Stimulated activated CD8-positive, alpha-beta memory T cell treated with anti-CD3 and anti-CD28 coated beads, Interleukin-7, amount 100 ng/mL, for 4 hours (primary cell): ENCODE results near the gene PRKCQ.
"Not testable (repeated sequence)": the region's sequence is repeated elsewhere in the genome, so short reads cannot be mapped to it uniquely, and the experiment has no call there.

Experiments used
- DNase-seq, 2 donors: peaks; one replicate each; pipeline ENCODE4 v3.0.0-alpha.2; 2020; ENCODE audit warnings: low read depth in 2 of 2

Gene PRKCQ

DNA sequence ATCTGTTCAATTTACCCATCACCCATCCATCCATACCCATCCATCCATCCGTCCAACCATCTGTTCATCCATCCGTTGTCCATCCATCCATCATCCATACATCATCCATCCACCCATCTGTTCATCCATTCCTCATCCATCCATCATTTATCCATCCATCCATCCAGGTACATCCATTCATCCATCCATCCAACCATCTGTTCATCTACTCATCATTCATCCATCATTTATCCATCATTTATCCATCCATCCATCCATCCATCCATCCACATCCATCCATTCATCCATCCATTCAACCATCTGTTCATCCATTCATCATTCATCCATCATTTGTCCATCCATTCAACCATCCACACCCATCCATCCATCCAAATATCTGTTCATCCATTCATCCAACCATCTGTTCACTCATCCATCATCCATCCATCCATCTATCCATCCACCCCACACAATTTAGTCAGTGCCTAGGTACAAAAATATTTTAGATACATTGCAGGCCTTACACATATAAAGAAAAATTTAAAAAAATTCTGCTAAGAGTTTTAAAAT lies 119.1 kb downstream of the PRKCQ start:
- DNase-seq, result no peak

DNA sequence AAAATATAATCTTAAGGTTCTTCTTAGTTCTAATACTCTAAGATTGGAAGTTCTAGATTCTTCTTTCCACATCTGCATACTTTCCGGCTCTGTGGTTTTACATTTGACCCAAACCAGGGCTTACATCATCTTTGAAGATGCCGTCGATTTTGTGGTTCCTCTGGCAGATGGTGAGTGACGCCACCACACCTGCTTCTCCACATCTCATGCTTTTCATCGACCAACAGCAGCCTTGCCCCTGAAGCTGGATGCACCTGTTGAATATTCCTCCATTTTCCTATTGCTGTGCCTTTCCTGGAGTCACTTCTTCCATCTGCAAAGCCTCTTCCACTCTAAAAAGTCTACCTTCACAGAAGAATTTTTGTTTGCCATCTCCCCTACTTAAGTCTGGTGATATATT lies 121.3 kb downstream of the PRKCQ start:
- no peak for DNase-seq

DNA sequence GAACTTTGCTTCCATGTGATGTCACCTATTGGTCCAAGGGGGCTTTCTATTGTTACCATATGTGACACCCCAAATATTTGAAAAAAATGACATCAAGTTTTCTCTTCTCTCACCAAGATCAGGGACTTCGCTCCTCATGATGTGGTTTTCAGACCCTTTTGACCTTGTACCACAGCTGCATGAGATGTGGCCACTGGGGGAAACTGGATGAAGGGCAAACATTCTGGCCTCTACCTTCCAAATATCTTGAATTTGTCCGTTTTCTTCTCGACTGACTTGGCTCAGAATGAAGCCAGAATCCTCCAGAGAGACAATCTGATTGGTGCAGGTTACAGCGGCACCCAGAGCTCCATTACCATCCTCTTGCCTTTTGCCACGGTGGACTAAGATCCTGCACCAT lies 122.7 kb downstream of the PRKCQ start:
- no peak for DNase-seq

DNA sequence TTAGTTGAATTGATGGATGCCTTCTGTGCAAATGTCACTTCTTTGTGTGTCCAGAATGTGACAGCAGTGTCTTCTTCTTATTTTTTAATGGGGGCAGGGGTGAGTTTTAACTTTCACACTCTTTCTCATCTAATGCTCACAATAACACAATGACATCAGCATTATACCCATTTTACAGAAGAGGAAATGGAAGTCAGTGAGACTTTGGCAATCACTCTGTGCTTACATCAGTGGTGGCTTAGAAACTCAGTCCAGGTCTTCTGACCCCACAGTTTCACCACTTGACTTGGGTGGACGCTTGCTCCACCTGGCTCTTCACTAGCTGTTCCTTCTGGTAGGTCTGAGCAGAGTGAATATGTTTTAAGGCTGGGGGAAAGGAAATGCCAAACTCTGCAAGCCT lies 124.0 kb downstream of the PRKCQ start:
- DNase-seq, result no peak

DNA sequence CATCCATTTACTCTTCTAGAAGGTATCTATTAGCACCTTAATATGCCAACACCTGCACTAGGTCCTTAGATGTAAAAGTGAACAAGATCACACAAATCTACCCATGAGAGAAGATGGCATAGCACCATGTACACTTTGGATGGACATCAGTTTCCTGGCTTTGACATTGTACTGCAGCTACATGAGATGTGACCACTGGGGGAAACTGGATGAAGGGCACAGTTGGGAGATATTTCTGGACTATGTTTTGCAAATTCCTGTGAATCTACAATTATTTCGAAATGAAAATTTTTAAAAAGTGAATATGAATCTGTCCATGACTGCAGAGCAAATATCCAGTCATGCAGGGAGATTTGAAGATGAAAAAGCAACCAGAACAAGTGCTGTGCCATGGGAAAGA lies 124.5 kb downstream of the PRKCQ start:
- DNase-seq, result no peak

DNA sequence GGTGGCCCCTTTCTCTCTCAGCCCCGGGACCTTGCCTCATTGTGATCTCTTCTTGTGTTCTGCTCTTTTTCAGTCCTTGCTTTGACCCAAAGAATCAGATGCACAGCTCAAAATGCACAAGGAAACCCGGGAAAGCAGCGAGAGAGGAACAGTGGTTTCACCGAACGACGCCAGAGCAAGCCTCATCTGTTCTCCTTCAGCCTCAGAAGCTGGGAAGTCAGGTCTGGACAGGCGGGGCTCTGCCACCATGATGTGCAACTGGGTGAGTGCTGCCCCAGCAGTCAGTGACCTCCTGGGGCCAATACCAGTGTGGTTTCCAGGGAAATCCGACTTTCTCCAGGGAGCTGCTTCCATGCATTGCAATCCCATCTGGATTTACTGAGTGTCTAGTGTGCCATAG lies 133.4 kb downstream of the PRKCQ start:
- DNase-seq, result no peak

DNA sequence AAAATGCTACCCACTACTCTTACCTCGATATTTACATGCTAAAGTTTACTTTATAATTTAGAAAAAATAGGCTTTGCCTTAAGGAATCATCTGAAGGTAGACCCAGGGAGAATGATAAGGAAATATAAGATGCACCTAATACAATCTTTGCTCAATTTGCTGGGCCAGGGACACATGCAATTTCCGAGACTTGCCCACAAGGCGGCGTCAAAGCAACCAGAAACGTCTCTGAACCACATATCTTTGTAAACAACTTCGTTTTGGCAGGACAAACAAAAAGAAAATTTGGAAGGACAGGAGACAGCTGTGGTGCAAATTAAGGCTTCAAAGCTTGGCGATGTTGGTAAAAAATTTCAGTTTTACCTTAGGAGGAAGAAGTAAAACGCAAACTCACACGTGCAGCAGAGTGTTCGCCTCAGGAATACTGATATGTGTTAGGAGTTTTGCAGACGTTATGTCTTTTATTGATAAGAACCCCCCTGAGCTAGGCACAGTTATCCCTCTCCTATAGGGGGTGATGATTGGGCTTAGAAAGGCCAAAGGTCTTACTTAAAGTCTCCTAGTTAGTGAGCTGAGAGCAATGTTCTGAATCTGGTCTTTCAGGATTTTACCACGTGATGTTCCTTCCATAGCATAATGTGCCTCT lies 134.3 kb downstream of the PRKCQ start:
- peak; percentile 35 to 54 for DNase-seq

DNA sequence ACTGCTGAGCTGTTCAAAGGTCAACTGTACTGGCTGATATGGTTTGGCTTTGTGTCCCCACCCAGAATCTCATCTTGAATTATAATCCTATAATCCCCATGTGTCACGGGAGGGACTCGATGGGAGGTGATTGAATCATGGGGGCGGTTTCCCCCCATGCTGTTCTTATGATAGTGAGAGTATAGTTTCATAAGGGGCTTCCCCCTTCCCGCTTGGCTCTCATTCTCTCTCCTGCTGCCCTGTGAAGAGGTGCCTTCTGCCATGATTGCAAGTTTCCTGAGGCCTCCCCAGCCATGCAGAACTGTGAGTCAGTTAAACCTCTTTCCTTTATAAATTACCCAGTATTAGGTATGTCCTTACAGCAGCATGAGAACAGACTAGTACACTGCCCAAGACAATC lies 140.2 kb downstream of the PRKCQ start:
- DNase-seq, result not testable (repeated sequence)

DNA sequence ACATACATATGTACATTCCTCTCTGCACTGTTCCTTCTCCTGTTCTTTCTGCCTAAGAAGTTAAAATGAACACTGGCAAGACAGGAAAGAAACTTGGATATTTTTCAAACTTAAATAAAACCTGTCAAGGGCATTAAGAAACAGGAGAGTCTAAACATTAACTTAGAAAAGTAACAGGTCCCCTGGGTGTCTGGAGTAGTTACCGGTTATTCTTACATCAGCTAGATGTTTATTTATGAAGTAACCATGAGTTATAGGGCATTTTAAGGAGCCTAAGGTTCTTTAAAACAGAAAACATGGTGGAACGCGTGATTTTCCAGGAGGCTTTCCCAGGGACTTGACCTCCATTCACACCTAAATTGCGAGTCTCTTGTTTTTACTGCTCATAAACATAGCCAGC lies 148.2 kb downstream of the PRKCQ start:
- DNase-seq, result no peak

DNA sequence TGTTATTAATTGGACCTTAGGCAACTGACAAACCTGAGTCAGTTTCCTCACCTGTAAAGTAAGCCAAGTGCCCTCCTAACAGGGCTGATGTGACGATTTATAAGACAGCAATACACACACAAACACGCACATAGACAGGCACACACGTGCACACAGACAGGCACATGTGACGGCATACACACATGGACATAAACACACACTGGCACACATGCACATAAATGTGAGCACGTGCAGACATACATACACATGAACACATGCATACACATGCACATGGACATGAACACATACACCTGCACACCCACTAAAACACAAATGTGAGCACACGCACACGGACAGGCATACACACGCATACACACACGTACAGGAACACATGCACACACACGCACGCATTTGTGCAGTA lies 148.9 kb downstream of the PRKCQ start:
- DNase-seq, result no peak

DNA sequence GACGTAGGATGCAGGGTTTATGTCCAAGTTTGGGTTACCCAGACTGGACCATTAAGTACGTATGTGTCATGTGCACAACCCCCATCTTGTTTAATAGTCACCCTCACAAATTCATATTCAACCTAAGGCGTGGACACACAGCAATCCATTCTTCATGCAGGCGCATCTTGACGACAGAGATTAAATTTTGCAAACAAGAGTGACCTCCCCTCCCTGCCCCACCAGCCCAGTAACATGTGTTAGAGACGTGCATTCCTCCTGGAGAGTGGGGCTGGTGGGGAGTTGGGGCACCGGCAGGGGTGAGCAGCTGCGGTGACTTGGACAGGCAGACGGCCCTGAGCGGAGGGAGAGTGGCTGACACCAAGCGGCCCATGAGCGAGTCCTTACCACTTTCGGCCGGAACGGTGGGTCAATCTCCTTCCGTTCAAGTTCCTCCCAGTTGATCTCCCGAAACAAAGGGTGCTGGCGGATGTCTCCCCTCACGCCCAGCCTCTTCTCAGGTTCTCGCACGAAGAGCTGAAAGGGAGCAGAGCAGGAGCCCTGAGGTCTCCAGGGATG lies 149.6 kb downstream of the PRKCQ start:
- no peak for DNase-seq

DNA sequence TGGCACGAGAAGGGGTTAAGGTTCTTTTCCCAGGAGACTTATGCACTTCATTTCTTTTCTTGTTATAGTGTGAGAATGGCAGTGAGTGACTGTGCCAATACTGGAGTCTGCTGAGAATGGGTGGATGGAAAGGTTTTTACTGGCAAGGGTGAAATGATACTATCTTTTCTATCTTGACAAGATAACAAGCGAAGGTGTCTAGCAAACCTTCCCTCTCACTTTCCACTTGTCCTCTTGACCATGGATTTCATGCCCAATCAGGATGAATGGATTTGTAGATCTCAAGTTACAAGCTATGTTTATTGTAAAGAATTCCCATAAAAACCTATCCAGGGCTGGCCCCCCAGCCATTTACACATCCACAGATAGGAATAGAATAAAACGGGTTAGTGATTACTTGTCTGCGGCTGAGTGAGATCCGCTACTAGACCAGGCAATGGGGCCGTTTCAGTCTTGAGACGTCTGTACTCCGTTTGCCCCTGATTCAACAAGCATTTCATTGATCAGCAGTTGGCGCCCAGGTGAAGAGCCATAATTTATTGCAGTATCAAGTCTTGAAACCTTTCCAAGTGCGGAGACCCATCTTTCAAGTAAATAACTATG lies 152.6 kb downstream of the PRKCQ start:
- DNase-seq, result no peak

DNA sequence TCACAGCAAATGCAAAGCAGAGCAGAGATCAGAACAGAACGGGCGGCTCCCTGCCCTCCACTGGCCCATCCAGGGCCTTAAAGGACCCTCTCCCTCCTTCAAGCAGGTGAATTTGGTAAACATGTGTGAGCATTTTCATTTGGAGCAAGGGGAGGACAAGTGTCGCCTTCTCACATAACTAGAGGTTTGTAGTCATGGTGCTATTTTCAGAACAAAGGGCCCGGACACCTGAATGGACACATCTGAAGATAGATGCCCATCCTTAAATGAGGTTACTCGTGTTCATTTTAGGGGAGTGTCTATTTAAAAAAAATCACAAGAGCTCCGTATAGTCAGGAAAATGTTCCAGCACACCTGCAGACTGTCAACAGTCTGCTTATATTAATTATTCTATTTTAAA lies 153.8 kb downstream of the PRKCQ start:
- no peak for DNase-seq

DNA sequence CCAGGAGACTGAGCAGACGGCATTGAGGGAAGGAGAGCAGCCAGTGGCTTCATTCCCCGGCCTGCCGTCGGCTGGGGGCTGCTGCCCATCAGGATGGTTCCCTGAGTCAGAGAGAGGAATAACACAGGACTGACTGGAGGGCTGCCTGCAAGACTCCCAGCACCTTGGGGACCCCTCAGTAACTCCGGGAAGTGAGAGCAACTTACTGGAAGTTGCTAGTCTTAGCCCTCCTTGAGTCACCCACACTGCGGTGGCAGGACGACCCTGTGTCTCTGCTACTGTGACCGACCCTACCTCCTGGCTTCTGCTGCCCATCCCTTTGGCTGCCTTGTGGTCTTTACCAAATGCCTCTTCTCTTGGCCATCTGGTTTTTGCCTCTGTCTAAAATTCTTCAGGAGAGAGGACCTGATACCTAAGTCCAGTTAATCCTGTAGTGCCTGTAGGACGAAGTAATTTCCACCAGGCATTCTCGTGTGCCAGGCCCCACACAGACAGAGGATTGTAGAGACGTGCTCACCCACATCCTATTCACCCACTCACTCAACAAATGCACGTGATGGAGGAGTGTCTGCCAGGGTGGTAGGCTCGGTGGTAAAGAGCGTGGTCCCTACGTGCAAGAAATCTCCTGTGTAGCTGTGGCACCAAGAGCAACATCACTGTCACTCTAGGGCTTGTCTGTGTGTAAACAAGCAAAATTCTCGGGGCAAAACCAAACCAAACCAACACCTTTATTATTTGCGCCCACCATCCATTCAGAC lies 156.5 kb downstream of the PRKCQ start:
- no peak for DNase-seq

DNA sequence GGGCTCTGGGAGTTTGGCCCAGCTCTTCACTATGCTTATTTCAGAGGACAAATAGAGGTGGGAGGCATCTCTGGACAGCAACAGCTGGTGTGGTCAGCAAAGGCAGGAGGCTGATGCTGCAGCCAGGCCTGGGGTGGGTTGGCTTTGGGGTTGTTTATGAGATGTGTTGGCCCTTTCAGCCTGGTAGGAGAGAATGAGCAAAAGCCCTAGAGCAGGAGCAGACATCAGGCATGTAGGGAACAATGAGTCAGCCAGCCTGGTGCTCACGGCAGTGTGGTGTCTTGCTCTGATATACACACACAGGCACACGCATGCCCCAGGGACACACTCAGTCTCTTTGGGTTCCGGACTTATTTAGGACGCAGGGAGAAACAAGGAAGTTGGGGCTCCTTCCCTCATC lies 157.1 kb downstream of the PRKCQ start:
- peak; percentile 15 to 27 for DNase-seq

DNA sequence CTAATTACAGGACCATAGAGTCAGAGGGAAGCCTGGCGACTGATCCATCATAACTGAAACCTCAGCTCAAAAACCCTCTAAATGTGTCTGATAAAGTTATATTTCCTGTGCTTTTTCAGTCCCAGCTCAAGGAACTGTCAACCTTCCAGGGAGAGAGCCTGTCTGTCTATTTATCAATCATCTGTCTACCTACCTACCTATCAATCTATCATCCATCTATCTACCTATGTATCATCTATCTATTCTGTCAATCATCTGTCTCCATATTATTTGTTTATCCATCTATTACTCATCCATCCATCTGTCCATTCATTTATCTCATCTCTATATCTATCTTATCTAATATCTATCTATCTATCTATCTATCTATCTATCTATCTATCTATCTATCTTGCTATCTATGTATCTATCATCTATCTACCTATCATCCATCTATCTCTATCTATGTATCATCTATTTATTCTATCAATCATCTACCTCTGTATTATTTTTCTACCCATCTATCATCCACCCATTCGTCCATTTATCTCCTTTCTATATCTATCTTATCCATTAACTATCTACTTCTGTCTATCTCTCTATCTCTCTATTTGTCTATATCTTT lies 161.4 kb downstream of the PRKCQ start:
- no peak for DNase-seq

DNA sequence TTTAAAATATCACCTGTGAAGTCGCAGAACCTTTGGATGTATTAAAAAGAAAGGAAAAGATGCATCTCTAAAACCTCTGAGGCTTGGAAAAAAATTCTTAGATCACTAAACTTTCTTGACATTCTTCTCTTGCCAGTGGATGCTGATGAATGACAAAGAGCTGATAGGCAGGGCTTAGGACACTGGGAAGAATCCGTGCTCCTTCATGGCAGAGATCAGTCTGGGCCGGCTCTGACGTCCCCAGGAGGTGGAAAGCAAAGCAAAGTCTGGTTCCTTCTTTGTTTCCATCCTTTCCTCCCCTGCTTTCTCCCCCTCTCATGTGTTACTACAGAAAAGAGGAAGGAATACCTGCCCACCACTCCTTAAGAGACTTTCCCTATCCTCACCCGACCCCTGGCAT lies 161.9 kb downstream of the PRKCQ start:
- DNase-seq, result no peak

DNA sequence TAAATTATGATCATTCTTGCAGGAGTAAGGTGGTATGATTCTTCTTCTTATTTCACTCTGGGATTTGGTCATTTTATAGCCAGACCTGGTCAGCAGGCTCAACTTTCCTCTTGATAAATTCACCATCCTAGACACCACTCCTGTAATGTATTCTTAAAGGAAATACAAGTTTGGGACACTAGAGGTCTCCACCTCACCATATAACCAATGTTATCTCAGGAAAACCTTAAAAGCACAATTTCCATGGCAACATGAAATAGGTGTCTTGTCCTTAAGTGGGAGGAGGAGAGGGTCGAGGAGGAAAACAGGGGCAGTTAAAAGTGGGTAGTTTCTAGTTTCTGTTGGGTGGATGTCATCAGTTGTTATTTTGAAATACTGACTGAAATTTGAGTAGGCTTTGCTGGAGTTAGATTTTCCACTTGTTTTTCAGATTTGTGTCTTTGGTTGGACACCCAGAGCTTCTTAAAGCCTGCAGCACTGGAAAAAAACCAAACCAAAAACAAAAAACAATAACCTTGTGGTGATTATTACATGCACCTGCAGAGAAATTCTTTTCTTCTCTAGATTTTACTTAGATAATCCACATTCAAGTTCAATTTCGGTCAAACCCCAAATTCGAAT lies 163.1 kb downstream of the PRKCQ start:
- DNase-seq, result no peak

DNA sequence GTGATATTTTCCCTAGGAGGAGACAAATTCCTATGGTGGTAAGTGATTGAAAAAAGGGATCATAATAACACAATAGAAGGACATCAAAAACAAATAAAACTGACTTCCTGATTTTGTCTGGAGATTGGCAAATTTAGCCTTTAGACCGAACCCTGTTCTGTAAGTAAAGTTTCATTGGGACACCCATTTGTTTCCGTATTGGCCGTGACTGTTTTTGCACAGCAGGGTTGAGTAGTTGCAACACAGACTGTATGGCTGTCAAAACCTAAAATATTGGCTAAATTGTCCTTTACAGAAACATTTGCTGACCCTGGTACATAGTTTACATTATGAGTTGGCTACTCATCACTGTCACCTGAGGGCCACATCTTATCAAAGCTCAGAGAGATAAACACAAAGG lies 168.6 kb downstream of the PRKCQ start:
- no peak for DNase-seq

DNA sequence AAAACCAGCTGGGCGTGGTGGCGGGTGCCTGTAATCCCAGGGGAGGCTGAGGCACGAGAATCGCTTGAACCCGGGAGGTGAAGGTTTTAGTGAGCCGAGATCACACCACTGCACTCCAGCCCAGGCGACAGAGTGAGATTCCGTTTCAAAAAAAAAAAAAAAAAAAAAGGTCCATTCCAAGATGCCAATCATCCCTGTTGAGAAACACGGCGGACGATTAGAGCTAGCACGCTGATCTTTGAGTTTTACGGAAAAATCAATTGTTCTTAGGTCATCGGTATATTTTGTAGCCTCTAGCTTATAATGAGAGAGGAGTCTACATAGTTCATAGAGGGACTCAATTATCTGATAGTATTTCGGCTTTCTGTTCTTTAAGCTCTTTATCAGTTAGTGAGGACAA lies 169.2 kb downstream of the PRKCQ start:
- DNase-seq, result no peak

DNA sequence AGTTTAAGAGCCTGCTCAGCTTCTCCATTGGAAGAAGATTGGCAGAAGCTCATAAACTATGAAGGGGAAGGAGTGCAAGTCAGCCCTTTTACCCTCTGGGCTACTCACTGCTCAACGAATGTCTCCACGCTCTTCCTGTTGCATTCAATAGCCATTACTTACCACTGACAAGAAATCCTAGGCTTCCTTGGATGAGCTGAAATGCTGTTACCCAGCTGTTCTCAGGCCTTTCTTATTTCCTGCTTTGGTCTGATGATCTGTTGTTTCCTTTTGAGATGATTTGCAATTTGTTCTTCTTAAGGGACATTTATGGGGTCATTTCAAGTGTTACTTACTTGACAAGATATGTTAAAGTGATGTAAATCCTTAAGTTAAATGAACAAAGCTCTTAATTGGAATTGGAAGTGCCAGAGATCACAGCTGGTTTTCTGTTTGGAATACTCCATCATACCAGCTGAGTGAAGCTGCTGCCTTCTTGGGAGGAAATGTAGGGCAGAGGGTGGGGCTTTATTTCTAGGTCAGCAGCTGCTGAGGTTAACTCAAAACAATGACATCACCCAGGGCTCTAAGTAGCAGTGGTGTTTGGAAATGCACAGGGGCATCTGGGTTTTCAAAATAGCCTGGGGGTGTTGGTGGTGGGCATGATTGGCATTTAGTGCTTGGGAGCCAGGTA lies 170.0 kb downstream of the PRKCQ start:
- peak; percentile 18 to 21 for DNase-seq
